Activated naive CD4-positive, alpha-beta T cell treated with anti-CD3 and anti-CD28 coated beads, Interleukin-2, amount 10 ng/mL, durations not matched to agents 7 days and 5 days (primary cell): ENCODE data around the gene PCDHGA9.
"Not testable (repeated sequence)": the region's sequence is repeated elsewhere in the genome, so short reads cannot be mapped to it uniquely, and the experiment has no call there.

Experiments used
- CTCF ChIA-PET: fragments of 350-600 bp; sonication (Branson Sonifier 250); formaldehyde crosslinking; loops from one replicate; lab custom pipeline; 2021; ENCODE audit warnings: antibody characterized with exemption; lab: Charles Lee
- DNase-seq: peaks from one replicate; pipeline ENCODE4 v3.0.0-alpha.2; 2020
- H3K27ac Mint-ChIP-seq: one replicate; pipeline ENCODE4 v1.8.0; 2021; ENCODE audit warnings: mild to moderate bottlenecking, moderate library complexity, mixed read lengths
- H3K27me3 Mint-ChIP-seq: one replicate; pipeline ENCODE4 v1.8.0; 2021; ENCODE audit warnings: mild to moderate bottlenecking, mixed read lengths
- H3K36me3 Mint-ChIP-seq: one replicate; pipeline ENCODE4 v1.8.0; 2021; ENCODE audit warnings: mixed read lengths
- H3K4me1 Mint-ChIP-seq: one replicate; pipeline ENCODE4 v1.8.0; 2021; ENCODE audit warnings: mixed read lengths
- H3K4me3 Mint-ChIP-seq: one replicate; pipeline ENCODE4 v1.8.0; 2021; ENCODE audit warnings: mild to moderate bottlenecking, moderate library complexity, mixed read lengths
- H3K9me3 Mint-ChIP-seq: one replicate; pipeline ENCODE4 v1.8.0; 2021; ENCODE audit warnings: mixed read lengths

Gene PCDHGA9

GRCh38 chr5:141432308-141432707, 29.7 kb downstream of the PCDHGA9 start:
- peaks cover 16% of the 10 kb centered on the region for H3K9me3 Mint-ChIP-seq
- peaks cover 46% of the 10 kb centered on the region for H3K27me3 Mint-ChIP-seq
- DNase-seq, H3K36me3 Mint-ChIP-seq: not testable (repeated sequence)
- peak overlapping the region; percentile 1 for H3K4me3 Mint-ChIP-seq
- peak overlapping the region; percentile 42 for H3K27ac Mint-ChIP-seq
- CTCF ChIA-PET: interaction anchor here (1.0 to 3.8 kb wide), 2 partner anchors 11 to 79 kb away, joined by 3 to 43 read pairs; no protein-coding TSS in a partner anchor
- H3K4me1 Mint-ChIP-seq: peaks cover 12% of the 10 kb centered on the region

GRCh38 chr5:141432726-141433125, 30.1 kb downstream of the PCDHGA9 start:
- DNase-seq, H3K36me3 Mint-ChIP-seq, H3K27ac Mint-ChIP-seq, H3K4me3 Mint-ChIP-seq: not testable (repeated sequence)
- Mint-ChIP-seq H3K4me1 (peaks cover 12% of the 10 kb centered on the region), H3K27me3 (peaks cover 42% of the 10 kb centered on the region), H3K9me3 (peaks cover 16% of the 10 kb centered on the region)
- CTCF ChIA-PET: interaction anchor here (3.8 kb wide), 1 partner anchor 78 kb away, joined by 43 read pairs; no protein-coding TSS in a partner anchor

GRCh38 chr5:141434006-141434405, 31.4 kb downstream of the PCDHGA9 start:
- Mint-ChIP-seq H3K27ac (no peak overlapping the region), H3K4me1 (peaks cover 12% of the 10 kb centered on the region), H3K9me3 (peaks cover 12% of the 10 kb centered on the region), H3K4me3 (no peak overlapping the region), H3K27me3 (peaks cover 32% of the 10 kb centered on the region), H3K36me3 (peaks cover 9% of the 10 kb centered on the region)
- no peak for DNase-seq
- CTCF ChIA-PET: no interaction called here

- Mint-ChIP-seq H3K36me3 (peaks cover under 1% of the 10 kb centered on the region), H3K27ac (no peak overlapping the region), H3K4me3 (no peak overlapping the region), H3K27me3 (peaks cover 11% of the 10 kb centered on the region), H3K9me3 (peaks cover 6% of the 10 kb centered on the region), H3K4me1 (no peaks in the 10 kb centered on the region)
- CTCF ChIA-PET: interaction anchor here (1.0 kb wide), 1 partner anchor 9 kb away, joined by 3 read pairs; no protein-coding TSS in a partner anchor
- no peak for DNase-seq
Observed at GRCh38 chr5:141437221-141437620, 34.6 kb downstream of the PCDHGA9 start.

GRCh38 chr5:141439411-141440141, 37.0 kb downstream of the PCDHGA9 start:
- Mint-ChIP-seq H3K9me3 (peaks cover 7% of the 10 kb centered on the region), H3K27ac (no peak overlapping the region)
- CTCF ChIA-PET: interaction anchor here (0.7 kb wide), 1 partner anchor 131 kb away, joined by 3 read pairs; no protein-coding TSS in a partner anchor

GRCh38 chr5:141440341-141440740, 37.8 kb downstream of the PCDHGA9 start:
- no peak overlapping the region for H3K4me3 Mint-ChIP-seq
- no peak overlapping the region for H3K27ac Mint-ChIP-seq
- peaks cover 7% of the 10 kb centered on the region for H3K9me3 Mint-ChIP-seq
- CTCF ChIA-PET: no interaction called here
- H3K4me1 Mint-ChIP-seq: no peaks in the 10 kb centered on the region
- no peaks in the 10 kb centered on the region for H3K36me3 Mint-ChIP-seq
- no peak for DNase-seq
- no peaks in the 10 kb centered on the region for H3K27me3 Mint-ChIP-seq

More at GRCh38 chr5:141439411-141440141, 37.0 kb downstream of the PCDHGA9 start:
- Mint-ChIP-seq H3K4me1 (no peaks in the 10 kb centered on the region), H3K36me3 (no peaks in the 10 kb centered on the region), H3K27me3 (no peaks in the 10 kb centered on the region), H3K4me3 (no peak overlapping the region)
- DNase-seq: no peak

GRCh38 chr5:141441571-141442170, 39.1 kb downstream of the PCDHGA9 start:
- Mint-ChIP-seq H3K4me1 (no peaks in the 10 kb centered on the region), H3K4me3 (no peak overlapping the region), H3K9me3 (peaks cover 7% of the 10 kb centered on the region), H3K27me3 (no peaks in the 10 kb centered on the region), H3K27ac (no peak overlapping the region), H3K36me3 (no peaks in the 10 kb centered on the region)
- CTCF ChIA-PET: no interaction called here
- DNase-seq: no peak
